Breast epithelium (tissue), 3 donors: ENCODE results near the gene ARNT2.

Experiments used
- CTCF ChIP-seq, 3 donors: fragments of 450-650 bp; IDR thresholded peaks; one replicate each; pipeline ENCODE4 v1.5.1; 2016 to 2017; ENCODE audit warnings: antibody characterized with exemption in 3 of 3, mild to moderate bottlenecking in 3 of 3, moderate library complexity in 3 of 3
- POLR2A ChIP-seq: fragments of 450-650 bp; IDR thresholded peaks from one replicate; pipeline ENCODE4 v1.6.1; 2016; ENCODE audit warnings: antibody characterized with exemption, mild to moderate bottlenecking, moderate library complexity
- POLR2AphosphoS5 ChIP-seq, 3 donors: sonication (generic); formaldehyde crosslinking; IDR thresholded peaks; one replicate each; pipeline ENCODE4 v1.6.1; 2017; ENCODE audit warnings: antibody characterized with exemption in 3 of 3

- TF ChIP-seq CTCF (IDR thresholded peaks at IDR 0.05), result no peak
- TF ChIP-seq POLR2A, result no peak
- no peak for TF ChIP-seq POLR2AphosphoS5 (IDR thresholded peaks at IDR 0.05)
These were observed 188.0 kb downstream of the ARNT2 start for GRCh38 chr15:80591938-80592825.
